GM23248 (cell line): ENCODE measurements around the gene TSPAN2. TPM values are rescaled to one million over a fixed set of nuclear protein-coding genes. Genes with fewer than 3 reads are reported as not detected.

Source experiments
- DNase-seq: peaks from one replicate; pipeline ENCODE4 v3.0.0-alpha.2; 2015
- H2AFZ ChIP-seq: fragments of 200-600 bp; sonication (generic); 2 replicates; pipeline ENCODE4 v1.6.1; 2016; ENCODE audit warnings: antibody characterized with exemption
- H3F3A ChIP-seq: fragments of 200-600 bp; sonication (generic); 2 replicates; pipeline ENCODE4 v1.6.1; 2016; ENCODE audit warnings: mild to moderate bottlenecking, antibody characterized with exemption, mixed run types; ENCODE audit not compliant: insufficient read depth
- H3K27ac ChIP-seq: fragments of 200-600 bp; sonication (generic); 2 replicates; pipeline ENCODE4 v1.5.1; 2016; ENCODE audit warnings: mild to moderate bottlenecking
- H3K27me3 ChIP-seq: fragments of 200-600 bp; sonication (generic); replicated peaks from 2 replicates; pipeline ENCODE4 v1.6.1; 2016; ENCODE audit warnings: mild to moderate bottlenecking; ENCODE audit not compliant: insufficient read depth
- H3K36me3 ChIP-seq: fragments of 200-600 bp; sonication (generic); 2 replicates; pipeline ENCODE4 v1.6.1; 2016; ENCODE audit warnings: low read depth, mild to moderate bottlenecking
- H3K4me1 ChIP-seq: fragments of 200-600 bp; sonication (generic); 2 replicates; pipeline ENCODE4 v1.6.1; 2016; ENCODE audit warnings: mild to moderate bottlenecking; ENCODE audit not compliant: insufficient read depth
- H3K4me2 ChIP-seq: fragments of 200-600 bp; sonication (generic); one replicate; pipeline ENCODE4 v1.6.1; 2016; ENCODE audit warnings: mild to moderate bottlenecking; ENCODE audit not compliant: unreplicated experiment
- H3K4me3 ChIP-seq: fragments of 200-600 bp; sonication (generic); 2 replicates; pipeline ENCODE4 v1.5.1; 2016; ENCODE audit warnings: mild to moderate bottlenecking
- H3K79me2 ChIP-seq: fragments of 200-600 bp; sonication (generic); 2 replicates; pipeline ENCODE4 v1.6.1; 2016; ENCODE audit warnings: mild to moderate bottlenecking; ENCODE audit not compliant: insufficient read depth
- H3K9ac ChIP-seq: fragments of 200-600 bp; sonication (generic); 2 replicates; pipeline ENCODE4 v1.6.1; 2016; ENCODE audit warnings: mild to moderate bottlenecking
- H3K9me2 ChIP-seq: fragments of 200-600 bp; sonication (generic); 2 replicates; pipeline ENCODE4 v1.6.1; 2016; ENCODE audit warnings: mixed run types, mild to moderate bottlenecking, moderate library complexity; ENCODE audit not compliant: insufficient read depth
- H3K9me3 ChIP-seq: fragments of 200-600 bp; sonication (generic); one replicate; pipeline ENCODE4 v1.6.1; 2017; ENCODE audit warnings: low read depth
- H4K20me1 ChIP-seq: fragments of 200-600 bp; sonication (generic); 2 replicates; pipeline ENCODE4 v1.6.0; 2016; ENCODE audit not compliant: insufficient read depth
- EZH2 ChIP-seq: fragments of 200-600 bp; sonication (generic); IDR thresholded peaks from 2 replicates; pipeline ENCODE4 v1.6.1; 2018; ENCODE audit warnings: antibody characterized with exemption, mild to moderate bottlenecking; ENCODE audit not compliant: insufficient read depth, poor library complexity, severe bottlenecking
- EZH2phosphoT487 ChIP-seq: fragments of 200-600 bp; sonication (generic); IDR thresholded peaks from 2 replicates; pipeline ENCODE4 v1.6.1; 2018; ENCODE audit warnings: antibody characterized with exemption, moderate library complexity, mild to moderate bottlenecking, low read depth; ENCODE audit not compliant: insufficient read depth
- WGBS, 2 experiments: methylation state at CpG; one replicate each; pipeline ENCODE4 v1.1.6; 2015 to 2017; ENCODE audit warnings: low lambda C conversion rate in 2 of 2, low coverage in 1 of 2; ENCODE audit errors: missing lambda C conversion rate in 2 of 2; 5-methylcytosine and 5-hydroxymethylcytosine counted together
- in situ Hi-C: fragments of 300-500 bp; cut with MboI; formaldehyde crosslinking; loops from 2 replicates; pipeline ENCODE4 v1.15.0; 2020
- polyA plus RNA-seq: library from polyadenylated mRNA; unstranded; fragments of >200 nt; fragmentation: Nextera tagmentation; extraction: Ambion mirVana; gene quantifications from 2 replicates; pipeline ENCODE4 v1.2.1, GENCODE V29; 2016
- total RNA-seq: library from RNA; depleted of rRNA; stranded (reverse); fragments of >200 nt; shearing (Covaris generic); gene quantifications from 2 replicates; pipeline ENCODE4 v1.2.3, GENCODE V29; 2014

TSPAN2 gene
- total and polyA plus RNA-seq, 2 experiments from 2014 or later: 2.7 to 10.1 TPM

DNA sequence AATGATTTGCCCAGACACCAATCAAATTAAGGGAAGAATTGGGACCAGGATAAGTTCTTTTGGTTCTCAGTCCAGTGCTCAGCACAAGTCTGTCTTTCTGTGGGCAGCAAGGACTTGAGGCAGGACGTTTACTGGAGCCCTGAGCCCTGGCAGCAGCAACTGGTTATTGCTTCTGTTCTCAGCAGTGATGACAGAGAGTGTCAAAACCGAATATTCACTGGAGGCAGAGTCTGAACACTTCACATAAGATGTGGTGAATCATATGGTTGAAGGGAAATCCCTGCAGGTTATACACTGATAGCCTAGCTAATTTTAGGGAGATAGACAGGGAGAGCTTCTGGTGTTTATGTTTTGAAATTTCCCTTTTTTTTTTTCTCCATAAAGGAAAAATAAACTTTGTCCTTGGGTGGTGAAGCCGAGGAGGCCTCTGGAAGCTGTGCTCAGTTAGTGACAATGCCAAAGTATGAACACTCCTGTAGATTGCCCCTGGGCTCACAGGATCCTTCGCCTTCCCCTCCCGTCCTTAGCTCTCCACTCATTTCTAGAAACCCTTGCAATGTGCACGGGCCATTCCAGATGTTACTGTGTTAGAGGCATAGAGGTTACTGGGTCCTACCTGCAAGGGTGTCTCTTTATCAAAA lies 26.3 kb upstream of the TSPAN2 start:
- Histone ChIP-seq H2AFZ (peak overlapping the region; percentile 43; the same call in 1 of the 2 replicates), H3K9me2 (no peaks in the 10 kb centered on the region), H4K20me1 (no peaks in the 10 kb centered on the region), H3K27ac (peak overlapping the region; percentile 74), H3K36me3 (no peaks in the 10 kb centered on the region), H3K27me3 (no peaks in the 10 kb centered on the region), H3K4me1 (peaks cover 45% of the 10 kb centered on the region), H3K79me2 (no peaks in the 10 kb centered on the region), H3K9me3 (no peaks in the 10 kb centered on the region), H3K4me3 (no peak overlapping the region), H3F3A (peaks cover 30% of the 10 kb centered on the region), H3K9ac (peak overlapping the region; percentile 1; the same call in 1 of the 2 replicates), H3K4me2 (peak overlapping the region; percentile 8)
- DNase-seq: peak; percentile 60
- whole genome bisulfite sequencing, 2 experiments: 64 to 67% methylated on average over 6 of the region's 6 CpGs
- in situ Hi-C loops: loop anchor here (10.0 kb wide), 1 partner anchor 141 kb away; no protein-coding TSS in a partner anchor
- TF ChIP-seq EZH2phosphoT487 (no peak), EZH2 (no peak)

DNA sequence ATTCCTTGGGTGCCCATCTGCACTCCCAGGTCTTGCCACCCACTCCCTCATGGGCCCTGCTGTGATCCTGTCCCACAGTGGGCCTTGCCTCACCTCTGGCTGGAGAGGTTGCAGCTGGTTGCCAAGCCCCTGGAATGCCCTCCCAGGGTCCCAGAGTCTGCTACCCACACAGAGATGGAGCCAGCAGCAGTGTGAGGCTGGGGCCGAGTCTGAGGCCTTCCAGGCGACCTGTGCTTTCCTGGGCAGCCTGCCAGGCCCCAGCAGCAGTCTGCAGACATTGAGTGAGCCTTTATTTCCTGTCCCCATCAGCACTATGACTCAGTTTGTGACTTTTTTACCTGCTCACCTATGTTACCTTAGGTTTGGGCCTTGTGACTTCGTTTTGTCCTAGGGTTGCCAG lies 25.0 kb upstream of the TSPAN2 start:
- no peaks in the 10 kb centered on the region for H3K79me2 ChIP-seq
- peak overlapping the region; percentile 8 for H3K4me2 ChIP-seq
- TF ChIP-seq EZH2phosphoT487 (no peak), EZH2 (no peak)
- in situ Hi-C loops: loop anchor here (10.0 kb wide), 1 partner anchor 140 kb away; no protein-coding TSS in a partner anchor
- H4K20me1 ChIP-seq: no peaks in the 10 kb centered on the region
- peaks cover 30% of the 10 kb centered on the region for H3F3A ChIP-seq
- no peaks in the 10 kb centered on the region for H3K9me3 ChIP-seq
- H2AFZ ChIP-seq: peak overlapping the region; percentile 64
- H3K9me2 ChIP-seq: no peaks in the 10 kb centered on the region
- peaks cover 45% of the 10 kb centered on the region for H3K4me1 ChIP-seq
- H3K9ac ChIP-seq: peak overlapping the region; percentile 46
- no peaks in the 10 kb centered on the region for H3K36me3 ChIP-seq
- H3K27me3 ChIP-seq: no peaks in the 10 kb centered on the region
- peak overlapping the region; percentile 74 for H3K27ac ChIP-seq
- DNase-seq: peak; percentile 59
- 27 to 28% methylated on average over 3 of the region's 3 CpGs for WGBS, 2 experiments
- H3K4me3 ChIP-seq: no peak overlapping the region

DNA sequence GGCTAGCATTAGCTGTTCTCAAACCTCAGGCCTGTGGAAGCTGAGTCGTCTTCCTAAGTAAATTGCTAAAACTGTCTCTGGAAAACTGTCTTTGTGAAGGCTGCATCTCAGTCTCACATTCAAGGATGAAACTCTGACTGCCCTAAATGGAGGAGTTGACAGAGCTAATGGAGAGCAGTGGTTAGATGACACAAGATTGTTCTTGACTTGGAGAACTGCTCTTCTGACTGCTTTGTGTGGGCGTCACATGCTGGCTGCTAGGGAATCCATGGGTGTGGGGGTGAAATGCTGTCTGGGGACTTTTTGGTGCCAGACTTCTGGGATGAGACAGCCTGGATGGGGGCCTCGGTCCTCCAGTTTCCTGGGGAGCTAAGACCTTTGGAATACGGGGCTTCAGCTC lies 24.5 kb upstream of the TSPAN2 start:
- H3K9me3 ChIP-seq: no peaks in the 10 kb centered on the region
- in situ Hi-C loops: loop anchor here (10.0 kb wide), 1 partner anchor 139 kb away; no protein-coding TSS in a partner anchor
- 2 to 9% methylated on average over 4 of the region's 4 CpGs for WGBS, 2 experiments

DNA sequence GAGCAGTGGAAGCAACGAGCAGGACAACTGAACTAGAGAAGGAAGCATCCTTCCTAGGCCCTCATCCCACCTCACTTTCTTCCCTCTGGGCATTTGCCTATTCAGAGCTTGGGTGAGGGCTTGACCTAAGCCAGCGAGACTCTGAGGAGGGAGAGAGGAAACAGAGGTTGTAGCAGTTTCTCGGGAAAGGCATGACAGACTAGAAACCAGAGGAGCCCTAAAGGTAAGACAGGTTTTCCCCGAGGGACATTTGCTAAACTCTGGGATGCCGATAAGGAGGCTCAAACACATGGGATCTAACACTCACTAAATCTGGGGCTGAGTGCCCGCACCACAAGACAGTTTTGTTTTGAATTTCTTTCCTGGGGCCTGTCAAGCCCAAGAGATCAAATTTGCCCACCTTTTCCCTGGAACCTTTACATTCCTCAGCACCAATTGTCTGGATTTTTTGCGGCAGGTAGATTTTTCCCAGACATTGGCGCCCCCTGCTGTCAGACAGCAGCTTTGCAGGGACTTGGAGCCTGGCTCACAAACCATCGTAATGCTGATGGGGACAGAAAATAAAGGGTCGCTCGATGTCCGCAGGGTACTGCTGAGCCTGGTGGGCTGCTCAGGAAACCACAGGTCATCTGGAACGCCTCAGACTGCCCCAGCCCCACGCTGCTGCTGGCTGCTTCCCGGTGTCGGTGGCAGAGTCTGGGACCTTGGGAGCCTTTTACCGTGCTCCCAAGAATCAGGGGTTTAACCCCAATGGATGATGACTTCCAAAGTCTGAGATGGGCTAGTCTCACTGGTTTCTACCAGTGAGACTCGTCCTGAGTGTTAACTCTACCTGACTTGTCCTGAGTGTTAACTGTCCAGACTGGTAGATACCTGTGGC lies 23.4 kb upstream of the TSPAN2 start:
- Histone ChIP-seq H2AFZ (peak overlapping the region; percentile 64), H3K27me3 (no peaks in the 10 kb centered on the region)

More for the DNA sequence above, 24.5 kb upstream of the TSPAN2 start:
- H3K27me3 ChIP-seq: no peaks in the 10 kb centered on the region
- no peaks in the 10 kb centered on the region for H3K9me2 ChIP-seq
- H3K4me2 ChIP-seq: peak overlapping the region; percentile 8
- H3K9ac ChIP-seq: peak overlapping the region; percentile 46
- DNase-seq: peak; percentile 81
- H3K4me3 ChIP-seq: no peak overlapping the region
- TF ChIP-seq EZH2phosphoT487 (no peak), EZH2 (no peak)
- peaks cover 35% of the 10 kb centered on the region for H3F3A ChIP-seq
- H4K20me1 ChIP-seq: no peaks in the 10 kb centered on the region
- H3K27ac ChIP-seq: peak overlapping the region; percentile 74
- H3K36me3 ChIP-seq: no peaks in the 10 kb centered on the region
- peaks cover 42% of the 10 kb centered on the region for H3K4me1 ChIP-seq
- H3K79me2 ChIP-seq: no peaks in the 10 kb centered on the region
- peak overlapping the region; percentile 64 for H2AFZ ChIP-seq

More for the DNA sequence above, 23.4 kb upstream of the TSPAN2 start:
- H3K27ac ChIP-seq: peak overlapping the region; percentile 74
- WGBS, 2 experiments: 46% methylated on average over 18 of the region's 18 CpGs
- in situ Hi-C loops: loop anchor here (10.0 kb wide), 1 partner anchor 138 kb away; no protein-coding TSS in a partner anchor
- H3K4me1 ChIP-seq: peaks cover 39% of the 10 kb centered on the region
- H3K4me3 ChIP-seq: no peak overlapping the region
- no peaks in the 10 kb centered on the region for H3K9me2 ChIP-seq
- no peaks in the 10 kb centered on the region for H3K36me3 ChIP-seq
- DNase-seq: peak; percentile 39
- peak overlapping the region; percentile 46 for H3K9ac ChIP-seq
- TF ChIP-seq EZH2 (no peak), EZH2phosphoT487 (no peak)
- no peaks in the 10 kb centered on the region for H3K79me2 ChIP-seq
- peaks cover 46% of the 10 kb centered on the region for H3F3A ChIP-seq
- no peaks in the 10 kb centered on the region for H4K20me1 ChIP-seq
- no peaks in the 10 kb centered on the region for H3K9me3 ChIP-seq
- no peak overlapping the region for H3K4me2 ChIP-seq
